HG02943 (cell line): Measurements from ENCODE around the gene TRAF6.
"Not testable (repeated sequence)": the region's sequence is repeated elsewhere in the genome, so short reads cannot be mapped to it uniquely, and the experiment has no call there.

Experiments used
- ATAC-seq: cut with Tn5 transposase; IDR thresholded peaks from one replicate; pipeline ENCODE4 v1.9.1; 2021; ENCODE audit warnings: mild to moderate bottlenecking, low read depth, moderate library complexity; ENCODE audit not compliant: unreplicated experiment

TRAF6 gene

DNA sequence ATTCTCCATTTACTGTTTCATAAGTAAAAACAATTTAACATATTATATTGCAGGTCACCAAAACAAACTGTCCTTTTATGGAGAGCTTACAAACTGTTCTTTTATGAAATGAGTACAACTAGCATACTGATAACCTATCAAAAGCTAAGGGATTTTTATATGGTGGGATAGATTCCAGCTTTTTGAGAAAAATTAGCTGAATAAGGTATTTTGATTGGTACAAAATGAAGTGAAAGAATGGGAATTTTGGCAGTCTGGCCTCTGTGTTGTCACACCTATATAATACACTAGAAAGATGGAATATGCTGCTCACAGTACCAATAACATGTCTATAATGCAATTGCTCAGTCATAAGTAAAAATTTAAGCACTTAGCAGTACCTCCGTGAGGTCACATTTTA lies 11.4 kb downstream of the TRAF6 start:
- ATAC-seq, result no peak

DNA sequence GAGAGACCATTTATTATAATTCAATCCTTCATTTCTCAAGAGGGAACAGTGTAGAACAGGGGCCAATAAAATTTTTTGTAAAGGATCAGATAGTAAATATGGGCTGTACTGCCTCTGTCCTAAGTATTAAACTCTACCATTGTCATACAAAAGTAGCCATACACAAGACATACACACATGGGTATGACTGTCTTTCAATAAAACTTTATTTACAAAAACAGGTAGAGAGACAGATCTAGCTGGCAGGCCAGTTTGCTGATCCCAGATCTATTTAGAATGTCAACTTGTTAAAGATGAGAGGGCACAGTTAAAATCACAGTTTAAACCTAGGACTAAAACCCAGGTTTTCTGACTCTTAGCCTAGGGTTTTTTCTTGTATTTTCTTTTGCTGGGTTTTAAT lies 16.7 kb downstream of the TRAF6 start:
- ATAC-seq, result no peak

DNA sequence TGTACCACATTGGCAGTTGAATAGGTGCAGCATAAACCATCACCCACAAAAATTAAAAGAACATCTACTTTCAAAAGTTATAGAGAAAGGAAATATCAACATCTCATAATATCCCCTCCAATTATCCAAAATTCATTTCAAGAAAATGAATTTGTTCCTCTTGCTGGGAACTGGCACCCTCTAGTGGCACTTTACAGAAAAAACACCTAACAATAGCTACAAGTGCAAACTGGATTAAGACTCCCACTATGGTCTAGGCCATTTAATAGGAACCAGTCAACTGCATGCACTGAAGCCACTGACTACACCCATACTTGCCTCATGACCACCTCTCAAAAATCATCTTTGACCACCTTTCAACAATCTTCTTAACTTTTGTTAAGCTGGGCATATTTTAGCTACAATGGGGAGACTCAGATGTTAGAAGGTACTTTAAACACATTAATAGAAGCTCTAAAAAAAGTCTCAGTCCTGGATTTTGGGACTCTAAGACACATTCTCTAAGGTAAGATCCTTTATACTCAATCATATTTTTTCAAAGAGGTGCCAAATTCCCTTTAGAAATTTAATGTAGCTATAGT lies 17.3 kb downstream of the TRAF6 start:
- ATAC-seq, result no peak

DNA sequence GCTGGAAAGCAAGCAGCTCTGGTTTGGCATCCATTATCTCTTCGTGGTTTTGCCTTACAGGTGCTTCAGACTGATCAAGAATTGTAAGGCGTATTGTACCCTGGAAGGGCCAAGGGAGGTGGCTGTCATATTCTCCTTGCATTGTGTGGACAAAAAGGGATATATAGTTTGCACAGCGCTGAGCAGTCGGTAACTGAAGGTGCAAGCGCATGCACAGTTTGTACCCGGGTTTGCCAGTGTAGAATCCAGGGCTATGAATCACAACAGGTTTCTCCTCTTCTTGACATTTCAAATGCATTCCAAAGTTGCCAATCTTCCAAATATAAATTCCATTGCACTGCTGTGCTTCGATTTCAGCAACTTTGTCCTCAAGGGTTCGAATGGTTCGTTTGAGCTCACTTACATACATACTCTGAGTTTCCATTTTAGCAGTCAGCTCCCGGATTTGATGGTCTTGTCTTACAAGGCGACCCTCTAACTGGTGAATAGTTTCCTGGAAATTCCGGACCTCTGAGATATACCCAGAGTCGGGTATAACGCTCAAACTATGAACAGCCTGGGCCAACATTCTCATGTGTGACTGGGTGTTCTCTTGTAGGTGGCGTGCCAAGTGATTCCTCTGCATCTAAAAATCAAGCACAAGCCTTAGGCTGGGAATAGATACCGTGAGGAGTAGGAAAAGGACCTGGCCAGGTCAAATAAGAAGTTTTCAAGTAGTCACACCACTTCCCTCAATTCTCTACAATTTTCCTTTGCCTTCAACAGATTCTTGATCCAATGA lies 19.9 kb downstream of the TRAF6 start:
- no peak for ATAC-seq

DNA sequence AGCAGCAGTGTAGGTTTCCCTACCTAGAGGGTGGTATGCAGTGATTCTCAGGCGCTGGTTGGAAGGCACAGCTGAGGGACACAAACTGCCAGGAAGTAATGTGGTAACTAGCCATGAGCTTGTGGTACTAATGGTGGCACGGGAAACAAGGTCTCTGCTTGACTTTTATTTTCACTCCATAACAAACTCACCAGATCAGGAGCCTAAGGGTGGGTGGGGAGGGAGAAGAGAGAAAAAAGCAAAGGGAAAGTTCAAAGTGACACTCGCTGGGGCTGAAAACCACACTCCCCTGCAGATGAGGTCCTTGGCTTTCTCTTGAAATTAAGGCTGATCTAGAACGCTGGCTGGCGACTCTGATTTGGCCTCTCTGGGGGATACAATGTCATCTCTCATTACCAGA lies 22.0 kb downstream of the TRAF6 start:
- peak; percentile 81 for ATAC-seq

DNA sequence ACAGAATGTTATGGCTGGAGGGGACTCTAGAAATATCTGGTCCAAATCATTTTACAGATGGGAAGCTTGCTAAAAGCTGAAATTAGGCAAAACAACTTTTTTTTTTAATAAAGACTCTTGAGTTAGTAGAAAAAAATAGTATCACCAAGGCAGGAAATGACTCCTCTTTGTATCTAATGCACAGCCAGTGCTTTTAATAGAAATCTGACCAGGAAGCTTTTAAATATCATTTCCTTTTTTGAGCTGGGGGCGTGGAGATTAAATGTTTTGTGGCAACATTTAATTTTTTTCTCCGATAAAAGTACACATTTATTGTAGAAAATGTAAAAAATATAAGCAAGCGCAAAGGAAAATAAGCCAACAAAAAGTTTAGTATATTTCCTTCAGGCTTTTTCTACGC lies 22.5 kb downstream of the TRAF6 start:
- ATAC-seq, result no peak

DNA sequence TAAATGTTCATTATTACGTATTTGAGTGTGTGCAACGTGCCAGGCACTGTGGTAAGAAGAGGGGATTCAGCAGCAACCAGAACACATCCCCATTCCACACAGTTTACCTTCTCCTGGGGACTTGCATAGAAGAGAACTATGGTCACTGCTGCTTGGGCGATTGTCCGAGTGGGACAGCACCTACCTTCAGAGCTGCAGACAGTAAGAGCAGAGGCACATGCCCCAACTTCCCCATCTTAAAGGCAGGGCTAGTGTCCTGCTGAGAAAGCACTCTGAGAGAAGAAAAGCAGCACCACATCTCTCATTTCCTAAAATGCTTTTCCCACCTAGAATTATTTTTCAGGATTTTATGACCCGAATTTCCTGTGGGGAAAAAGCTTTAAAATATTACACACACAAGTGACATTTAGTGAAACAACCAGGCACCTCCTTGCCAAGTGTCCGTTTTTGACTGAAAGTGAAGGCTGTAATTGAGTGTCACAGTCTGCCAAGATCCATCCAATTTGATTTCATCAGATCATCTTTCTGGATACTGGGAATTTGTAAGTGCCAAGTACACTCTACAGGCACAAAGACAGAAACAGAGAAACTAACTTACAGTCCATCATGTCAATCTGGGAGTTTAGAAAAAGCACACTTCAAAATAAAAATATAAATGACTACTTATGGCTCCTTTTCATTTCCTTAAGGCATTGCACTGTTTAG lies 24.6 kb downstream of the TRAF6 start:
- ATAC-seq, result no peak

DNA sequence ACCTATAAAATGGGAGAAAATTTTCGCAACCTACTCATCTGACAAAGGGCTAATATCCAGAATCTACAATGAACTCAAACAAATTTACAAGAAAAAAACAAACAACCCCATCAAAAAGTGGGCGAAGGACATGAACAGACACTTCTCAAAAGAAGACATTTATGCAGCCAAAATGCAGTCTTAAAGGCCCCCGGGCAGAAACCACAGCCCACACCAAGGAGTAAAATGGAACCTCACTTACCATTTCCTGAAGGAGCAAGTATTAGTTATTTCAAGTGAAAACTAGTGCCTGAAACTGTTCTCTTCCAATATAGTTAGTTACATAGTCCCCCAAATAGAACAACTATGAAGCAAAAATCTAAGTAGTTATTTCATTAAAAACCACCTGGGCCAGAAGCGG lies 27.0 kb downstream of the TRAF6 start:
- not testable (repeated sequence) for ATAC-seq

DNA sequence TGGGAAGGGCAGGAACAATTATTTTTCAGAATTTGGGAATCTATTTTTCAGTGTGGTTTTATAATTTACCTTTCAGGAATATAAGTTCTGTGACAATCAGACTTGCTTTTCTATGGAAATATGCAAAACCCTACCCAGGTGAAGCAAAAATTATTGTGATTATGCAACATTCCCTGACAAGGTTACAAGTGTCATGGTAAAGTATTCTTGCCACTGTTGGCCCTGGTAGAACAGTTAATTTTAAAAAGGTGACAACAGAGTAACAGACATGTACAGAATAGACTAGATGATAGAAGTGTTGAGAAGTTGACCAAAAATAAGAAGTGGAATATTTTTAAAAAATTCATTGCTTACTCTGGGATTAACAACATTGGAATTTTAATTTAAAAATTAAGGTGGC lies 29.2 kb downstream of the TRAF6 start:
- no peak for ATAC-seq

DNA sequence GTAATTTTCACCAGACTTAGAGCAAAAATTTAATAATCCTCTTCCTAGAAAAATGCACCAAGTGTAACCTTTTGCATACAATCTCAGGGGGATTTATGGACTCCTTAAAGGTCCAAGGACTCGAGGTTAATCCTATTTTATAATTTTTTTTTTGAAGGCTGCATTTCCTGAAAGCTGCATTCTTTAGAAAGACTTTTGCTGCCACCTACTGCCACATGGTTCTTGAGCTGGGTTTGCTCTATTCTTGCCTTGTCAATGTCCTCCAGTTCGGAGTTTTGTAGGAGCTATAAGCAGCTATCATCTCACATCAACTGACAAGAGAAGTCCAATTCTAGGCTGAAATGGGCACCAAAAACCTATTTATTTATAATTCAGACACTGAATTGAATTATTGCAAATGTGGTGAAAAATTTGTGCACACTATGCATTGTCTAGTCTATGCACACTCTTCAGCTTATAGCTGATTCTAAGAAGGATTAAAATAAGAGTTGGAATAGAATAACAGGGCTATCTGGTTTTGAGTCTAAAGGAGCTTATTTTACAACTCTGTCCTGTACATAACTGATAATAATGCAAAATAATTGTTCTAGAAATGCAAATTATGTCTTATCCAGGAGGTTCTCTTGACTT lies 31.3 kb downstream of the TRAF6 start:
- no peak for ATAC-seq

DNA sequence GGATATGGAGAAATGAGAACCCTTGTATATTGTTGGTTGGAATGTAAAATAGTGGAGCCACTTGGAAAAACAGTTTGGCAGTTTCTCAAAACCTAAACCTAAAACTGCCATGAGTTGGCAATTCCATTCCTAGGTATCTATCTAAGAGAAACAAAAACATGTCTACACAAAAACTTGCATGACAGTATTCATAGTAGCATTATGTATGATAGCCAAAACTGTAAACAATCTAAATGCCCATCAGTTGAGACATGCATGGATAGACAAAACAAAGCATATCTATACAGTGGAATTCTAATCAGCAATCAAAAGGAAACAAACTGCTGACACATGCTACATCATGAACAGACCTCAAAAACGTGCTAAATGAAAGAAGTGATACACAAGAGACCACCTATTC lies 34.9 kb downstream of the TRAF6 start:
- ATAC-seq, result no peak

DNA sequence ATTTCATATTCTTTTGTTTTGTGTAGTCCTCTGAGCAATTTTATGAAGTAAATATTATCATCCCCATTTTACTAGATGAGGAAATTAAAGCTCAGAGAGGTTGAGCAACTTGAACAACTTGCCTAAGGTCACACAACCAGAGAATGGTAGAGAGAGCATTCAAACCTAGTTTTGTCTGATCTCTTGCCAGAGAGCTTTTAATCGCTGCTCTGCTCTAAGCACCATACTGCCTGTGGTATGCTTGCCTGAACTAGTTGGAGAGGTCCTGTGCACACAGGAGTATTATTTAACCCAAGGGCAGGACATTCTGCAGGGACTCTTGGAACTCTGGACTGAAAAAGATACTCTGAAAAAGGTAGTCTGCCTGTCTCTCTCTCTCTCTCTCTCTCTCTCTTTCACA lies 38.5 kb downstream of the TRAF6 start:
- ATAC-seq, result no peak

DNA sequence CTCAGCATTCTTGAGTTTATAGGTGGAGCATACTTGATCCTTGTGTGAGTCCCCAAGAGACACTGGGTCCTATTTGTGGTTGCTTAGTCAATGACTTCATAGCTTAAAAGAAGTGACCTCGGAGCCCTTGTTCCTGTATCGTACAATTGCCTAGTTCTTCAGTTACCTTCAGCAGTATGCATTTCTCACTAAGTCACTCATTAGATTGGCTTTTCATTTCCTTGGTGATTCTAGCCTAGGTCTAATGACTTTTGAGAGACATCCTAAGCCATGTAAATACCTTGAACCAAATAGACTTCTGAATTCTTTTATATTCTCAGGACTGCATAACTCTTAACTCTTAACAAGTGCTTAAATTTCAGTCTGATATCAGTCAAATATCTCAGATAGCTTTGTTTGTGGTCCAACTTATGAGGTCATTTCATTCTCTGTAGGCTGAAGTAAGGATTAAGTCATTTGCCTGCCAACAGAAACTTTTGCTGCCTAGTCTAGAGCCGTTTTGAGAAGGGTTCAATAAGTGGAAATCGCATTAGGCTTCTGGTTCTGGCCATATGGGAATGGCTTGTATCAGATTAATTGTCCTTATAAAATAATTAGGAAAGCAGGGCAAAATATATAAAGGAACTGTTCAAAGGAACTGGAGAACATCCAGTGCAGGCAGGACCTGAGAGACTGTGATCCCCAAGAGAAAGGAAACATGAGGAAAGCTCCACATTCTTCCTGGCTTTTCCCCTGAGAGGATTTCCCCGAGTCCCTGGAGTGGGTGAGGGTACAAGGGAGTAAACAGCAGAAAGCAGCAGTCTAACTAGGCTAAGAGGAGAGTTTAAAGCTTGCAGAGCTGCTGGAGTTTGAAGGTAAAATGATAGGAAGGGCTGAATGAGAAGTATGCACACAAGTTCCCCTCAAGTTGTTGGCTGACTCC lies 39.9 kb downstream of the TRAF6 start:
- no peak for ATAC-seq

DNA sequence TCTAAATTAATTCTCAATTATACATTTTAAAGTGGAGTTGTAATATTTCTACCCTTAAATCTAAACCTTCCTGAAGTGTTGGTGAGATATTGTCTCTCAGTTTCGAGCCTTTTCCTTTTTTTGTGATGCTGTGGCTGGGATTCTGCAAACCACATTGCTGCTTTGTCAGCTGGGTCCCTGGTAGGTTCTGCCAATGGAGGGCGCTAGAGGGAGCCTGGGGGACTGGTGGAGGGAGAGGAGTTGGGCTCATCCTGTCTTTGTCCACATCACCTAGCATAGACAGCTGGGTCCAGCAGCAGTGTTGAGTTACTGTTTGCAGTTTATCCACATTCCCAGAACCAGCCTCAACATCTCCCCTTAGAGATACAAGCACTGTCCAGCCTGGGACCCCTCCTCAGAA lies 41.0 kb downstream of the TRAF6 start:
- no peak for ATAC-seq

DNA sequence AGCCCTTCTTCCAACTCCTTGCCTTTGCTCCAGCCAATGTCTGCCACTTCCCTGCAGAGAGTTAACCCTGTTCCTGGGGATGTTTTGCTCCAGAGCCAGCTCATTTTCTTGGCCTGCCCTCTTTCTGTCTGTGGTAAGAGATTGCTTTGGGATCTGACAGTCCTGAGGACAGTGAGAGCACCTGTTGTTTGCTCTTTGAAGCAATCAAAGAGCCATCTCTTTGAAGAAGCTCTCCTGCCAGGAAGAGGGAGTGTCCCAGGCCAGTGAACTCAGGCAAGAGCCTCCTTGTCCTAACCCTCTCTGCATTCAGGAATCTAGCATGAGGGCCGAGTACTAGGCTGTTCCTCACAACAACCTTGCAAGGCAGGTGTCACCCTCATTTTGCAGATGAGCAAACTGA lies 42.2 kb downstream of the TRAF6 start:
- ATAC-seq, result no peak

DNA sequence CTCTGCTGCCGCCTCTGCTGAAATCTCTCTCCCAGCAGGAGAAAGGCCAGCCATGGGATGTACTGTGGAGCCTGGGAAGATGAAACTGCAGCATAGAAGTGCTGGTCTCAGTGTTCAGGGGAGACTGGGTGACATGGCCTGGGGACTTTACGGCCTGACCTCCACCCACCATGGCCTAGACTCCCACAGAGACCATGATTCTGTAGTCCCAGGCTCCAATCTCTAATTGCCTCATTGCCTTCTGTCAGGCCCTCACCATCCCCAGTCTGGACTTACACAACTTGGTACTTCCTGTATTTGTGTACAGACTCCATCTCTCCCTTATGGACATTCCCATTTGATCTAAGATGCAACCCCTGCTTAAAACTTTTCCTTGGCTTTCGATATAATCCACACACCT lies 43.1 kb downstream of the TRAF6 start:
- no peak for ATAC-seq

DNA sequence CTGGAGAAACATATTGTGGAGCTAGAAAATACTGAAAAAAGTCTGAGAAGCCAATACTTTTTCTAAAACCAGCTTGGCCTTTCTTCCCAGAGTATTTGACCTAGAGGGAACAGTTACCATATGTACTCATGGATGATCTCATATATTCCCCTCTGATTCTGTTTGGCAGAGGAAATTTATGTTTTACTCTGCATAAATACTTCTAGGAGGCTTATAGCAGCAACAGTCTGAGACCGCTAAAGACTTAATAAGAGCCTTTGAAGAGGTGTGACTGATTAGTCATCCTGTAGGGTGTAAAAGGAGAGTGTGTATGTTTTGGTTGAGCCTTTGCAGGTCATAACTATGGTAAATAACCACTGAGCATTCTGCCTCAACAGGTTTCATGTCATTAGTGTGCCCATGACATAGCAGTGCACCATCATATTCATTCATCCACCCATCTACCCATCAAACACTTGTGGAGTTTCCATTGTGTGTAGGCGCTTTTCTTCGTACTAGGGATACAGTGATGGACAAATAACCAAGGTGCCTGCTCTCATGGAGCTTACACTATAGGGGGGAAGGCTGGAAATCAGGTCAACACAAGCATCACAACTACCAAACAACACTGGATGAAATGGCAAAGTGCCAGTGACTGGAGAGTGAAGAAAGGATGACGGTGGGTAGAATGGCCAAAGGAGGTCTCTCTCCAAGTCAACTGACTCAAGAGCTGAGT lies 44.5 kb downstream of the TRAF6 start:
- ATAC-seq, result no peak

DNA sequence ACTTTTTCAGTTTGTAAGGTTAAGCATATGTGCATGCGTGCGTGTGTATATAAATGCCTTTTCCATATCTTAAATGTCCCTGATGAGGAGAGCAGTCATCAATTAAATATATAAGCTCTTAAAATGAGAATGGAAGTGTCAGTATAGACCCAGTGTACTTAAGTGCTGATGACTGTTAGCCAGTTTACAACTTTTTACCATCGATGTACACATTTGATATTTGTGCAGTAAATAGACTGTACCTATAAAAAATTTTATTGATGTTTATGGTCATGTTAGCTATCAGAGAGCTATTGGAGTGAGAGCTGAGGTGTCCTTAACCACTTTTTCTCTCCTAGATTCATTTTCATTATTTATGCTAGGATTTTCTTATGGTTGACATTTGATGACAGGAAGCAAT lies 45.4 kb downstream of the TRAF6 start:
- ATAC-seq, result no peak

DNA sequence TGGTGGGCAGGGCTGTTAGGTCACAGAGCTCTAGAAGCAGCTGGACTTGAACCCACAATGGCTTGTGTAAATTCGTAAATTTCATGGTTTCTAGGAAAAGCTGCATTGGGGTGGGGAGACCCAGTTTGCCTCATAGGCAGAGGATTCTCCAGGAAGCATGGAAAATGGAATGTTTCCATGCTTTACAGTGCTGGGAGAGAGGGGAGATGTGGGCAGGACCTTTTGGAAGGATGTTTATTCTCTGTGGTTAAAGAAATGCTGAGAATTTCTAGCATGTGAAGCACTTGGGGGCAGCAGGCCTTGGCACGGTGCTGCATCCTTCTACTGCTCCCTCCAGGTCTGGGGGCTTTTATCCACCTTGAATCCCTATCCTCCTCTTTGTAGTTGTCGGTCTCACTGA lies 46.3 kb downstream of the TRAF6 start:
- ATAC-seq, result no peak

DNA sequence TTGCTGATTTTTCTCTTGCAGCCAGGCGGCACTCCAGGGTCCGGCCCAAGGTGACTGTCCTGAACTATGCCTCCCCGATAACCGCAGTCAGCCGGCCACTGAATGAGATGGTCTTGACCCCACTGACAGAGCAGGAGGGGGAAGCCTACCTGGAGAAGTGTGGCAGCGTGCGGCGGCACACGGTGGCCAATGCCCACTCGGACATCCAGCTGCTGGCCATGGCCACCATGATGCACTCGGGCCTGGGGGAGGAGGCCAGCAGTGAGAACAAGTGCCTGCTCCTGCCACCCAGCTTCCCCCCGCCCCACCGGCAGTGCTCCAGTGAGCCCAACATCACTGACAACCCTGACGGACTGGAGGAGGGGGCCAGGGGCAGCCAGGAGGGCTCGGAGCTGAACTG lies 47.8 kb downstream of the TRAF6 start:
- no peak for ATAC-seq
